Measurements from ENCODE around the gene CEMP1.
"Not testable (repeated sequence)": the region's sequence is repeated elsewhere in the genome, so short reads cannot be mapped to it uniquely, and the experiment has no call there.

GRCh38 chr16:2568573-2568972 is 37.4 kb upstream of the CEMP1 start:
- TF ChIP-seq CTCF (IDR thresholded peaks at IDR 0.05; ENCODE audit: insufficient read depth, low read length); REST (IDR thresholded peaks at IDR 0.05; ENCODE audit: insufficient replicate concordance, low read depth); POLR2AphosphoS5 (IDR thresholded peaks at IDR 0.05; ENCODE audit: low read depth); GABPA (IDR thresholded peaks at IDR 0.05; ENCODE audit: low read depth): not testable (repeated sequence)
